ENCODE results near the gene C5orf63. TPM values are rescaled to one million over a fixed set of nuclear protein-coding genes. Genes with fewer than 3 reads are reported as not detected.

Gene C5orf63
- total and polyA plus RNA-seq, 2 of the 8 experiments (the other 6 are each of a cell fraction or from before 2014, with no cell fraction given): 0.67 to 0.71 TPM

DNA sequence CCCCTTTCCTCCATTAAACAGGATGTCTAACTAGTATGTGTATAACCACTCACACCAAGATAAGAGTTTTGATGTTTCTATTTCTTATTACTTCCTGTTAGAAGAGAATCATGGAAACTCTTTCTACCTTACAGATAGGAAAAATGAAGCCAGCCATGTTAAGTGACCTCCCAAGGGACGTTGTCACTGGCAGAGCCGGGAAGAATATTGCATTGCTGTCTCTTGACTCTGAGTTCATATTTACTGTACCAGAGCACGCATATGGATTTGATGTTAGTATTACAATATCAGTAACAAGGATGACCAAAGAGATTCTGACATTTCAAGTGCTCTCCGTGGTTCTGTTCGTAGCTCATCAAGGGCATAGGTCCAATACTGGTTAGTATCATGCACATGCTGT is 12.5 kb upstream of the C5orf63 start:
- Histone ChIP-seq H3K36me3 (ENCODE audit: control insufficient read depth in 2 of 4, insufficient read depth in 4 of 4, low read length in 3 of 4) (no peaks in the 10 kb centered on the region), H3K56ac (replicated peaks; ENCODE audit: insufficient read length, low read depth, low read length) (no peak overlapping the region), H3K79me2 (ENCODE audit: control insufficient read depth in 1 of 2, insufficient read depth in 2 of 2, low read length in 2 of 2) (no peaks in the 10 kb centered on the region), H3K18ac (ENCODE audit: extremely low read depth, low read length) (no peak overlapping the region), H3K23ac (ENCODE audit: insufficient read length) (no peak overlapping the region), H3K27me3 (replicated peaks in 1 of 4; ENCODE audit: control insufficient read depth in 3 of 4, extremely low read depth in 1 of 4, insufficient read depth in 3 of 4, low read length in 3 of 4) (no peaks in the 10 kb centered on the region), H2BK120ac (replicated peaks; ENCODE audit: low read depth, low read length) (no peak overlapping the region), H2BK20ac (ENCODE audit: low read length) (no peak overlapping the region), H2BK5ac (ENCODE audit: low read depth, low read length) (no peak overlapping the region), H3K4me1 (replicated peaks in 1 of 4; ENCODE audit: control insufficient read depth in 3 of 4, insufficient read depth in 4 of 4, low read length in 3 of 4) (no peaks in the 10 kb centered on the region; a peak in 2 of 7 replicates), H3K14ac (ENCODE audit: insufficient read length) (no peak overlapping the region), H3K23me2 (ENCODE audit: low read depth, low read length) (no peaks in the 10 kb centered on the region; the same call in 1 of the 2 replicates), H2AK5ac (ENCODE audit: low read depth, low read length) (no peak overlapping the region), H4K5ac (ENCODE audit: insufficient read length, low read depth, low read length) (no peak overlapping the region), H2BK12ac (ENCODE audit: low read depth, low read length) (no peak overlapping the region), H3K27ac (ENCODE audit: low read depth, low read length) (no peak overlapping the region), H4K91ac (replicated peaks; ENCODE audit: insufficient read length, low read length) (no peak overlapping the region), H2BK15ac (ENCODE audit: low read length) (no peak overlapping the region), H3K9me3 (ENCODE audit: insufficient read depth in 2 of 2, low read depth in 1 of 2, low read length in 1 of 2) (no peaks in the 10 kb centered on the region), H4K20me1 (replicated peaks in 1 of 2; ENCODE audit: control insufficient read depth in 1 of 2, insufficient read depth in 2 of 2, low read length in 2 of 2) (no peaks in the 10 kb centered on the region), H3K79me1 (ENCODE audit: low read depth, low read length) (no peaks in the 10 kb centered on the region), H3K9ac (replicated peaks in 1 of 4; ENCODE audit: extremely low read depth in 1 of 4, low read depth in 3 of 4, low read length in 3 of 4) (no peak overlapping the region), H3K4me2 (ENCODE audit: insufficient read depth in 1 of 2, low read depth in 2 of 2, low read length in 2 of 2) (no peak overlapping the region), H3K4ac (replicated peaks; ENCODE audit: insufficient read length, low read depth, low read length) (no peak overlapping the region), H2AFZ (ENCODE audit: low read length) (no peak overlapping the region), H3K4me3 (ENCODE audit: extremely low read depth in 1 of 4, insufficient read depth in 2 of 4, low read depth in 3 of 4, low read length in 4 of 4) (no peak overlapping the region), H4K8ac (ENCODE audit: extremely low read depth, insufficient read depth, low read length) (no peak overlapping the region)
- FAIRE-seq (no peak), DNase-seq (ENCODE audit: low read depth in 1 of 2, low spot score in 2 of 2) (no peak)
- ChIA-PET POLR2A (ENCODE audit: partially characterized antibody) (no interaction called here), CTCF (ENCODE audit: partially characterized antibody) (interaction anchor here (0.7 to 1.6 kb wide), 2 partner anchors 12 to 37 kb away, joined by 3 to 5 read pairs; no protein-coding TSS in a partner anchor)
- 85% methylated on average over 5 of the region's 5 CpGs; no CpG with 5 or more reads in 1 of the 2 experiments for WGBS, 2 experiments (ENCODE audit: extremely low coverage in 1 of 2, insufficient coverage in 1 of 2, insufficient read length in 1 of 2, insufficient replicate concordance in 2 of 2, low coverage in 1 of 2, low lambda C conversion rate in 2 of 2, missing lambda C conversion rate in 1 of 2)
- TF ChIP-seq, protein P1, sequence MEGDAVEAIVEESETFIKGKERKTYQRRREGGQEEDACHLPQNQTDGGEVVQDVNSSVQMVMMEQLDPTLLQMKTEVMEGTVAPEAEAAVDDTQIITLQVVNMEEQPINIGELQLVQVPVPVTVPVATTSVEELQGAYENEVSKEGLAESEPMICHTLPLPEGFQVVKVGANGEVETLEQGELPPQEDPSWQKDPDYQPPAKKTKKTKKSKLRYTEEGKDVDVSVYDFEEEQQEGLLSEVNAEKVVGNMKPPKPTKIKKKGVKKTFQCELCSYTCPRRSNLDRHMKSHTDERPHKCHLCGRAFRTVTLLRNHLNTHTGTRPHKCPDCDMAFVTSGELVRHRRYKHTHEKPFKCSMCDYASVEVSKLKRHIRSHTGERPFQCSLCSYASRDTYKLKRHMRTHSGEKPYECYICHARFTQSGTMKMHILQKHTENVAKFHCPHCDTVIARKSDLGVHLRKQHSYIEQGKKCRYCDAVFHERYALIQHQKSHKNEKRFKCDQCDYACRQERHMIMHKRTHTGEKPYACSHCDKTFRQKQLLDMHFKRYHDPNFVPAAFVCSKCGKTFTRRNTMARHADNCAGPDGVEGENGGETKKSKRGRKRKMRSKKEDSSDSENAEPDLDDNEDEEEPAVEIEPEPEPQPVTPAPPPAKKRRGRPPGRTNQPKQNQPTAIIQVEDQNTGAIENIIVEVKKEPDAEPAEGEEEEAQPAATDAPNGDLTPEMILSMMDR (IDR thresholded peaks at IDR 0.05; ENCODE audit: control extremely low read depth in 1 of 3, insufficient read depth in 1 of 3, low read depth in 1 of 3, low read length in 3 of 3): no peak
- TF ChIP-seq SRF (IDR thresholded peaks at IDR 0.05; ENCODE audit: low read depth, low read length) (no peak), FOSL1 (IDR thresholded peaks at IDR 0.05; ENCODE audit: insufficient read depth, low read depth, low read length) (no peak), TCF12 (IDR thresholded peaks at IDR 0.05; ENCODE audit: low read depth, low read length) (no peak), PHF8 (conservative IDR thresholded peaks at IDR 0.05; ENCODE audit: low read depth, low read length) (no peak), SUZ12 (IDR thresholded peaks at IDR 0.05; ENCODE audit: low read length) (no peak), BCL11A (IDR thresholded peaks at IDR 0.05; ENCODE audit: low read depth in 2 of 2, low read length in 2 of 2) (no peak), CHD1 (IDR thresholded peaks at IDR 0.05; ENCODE audit: low read depth, low read length) (no peak), SIN3A (conservative IDR thresholded peaks at IDR 0.05 in 1 of 2, IDR thresholded peaks at IDR 0.05 in 1 of 2; ENCODE audit: low read depth in 1 of 2, low read length in 2 of 2) (no peak), RXRA (IDR thresholded peaks at IDR 0.05; ENCODE audit: insufficient read depth, low read depth, low read length) (no peak)
- TF ChIP-seq, protein P2, sequence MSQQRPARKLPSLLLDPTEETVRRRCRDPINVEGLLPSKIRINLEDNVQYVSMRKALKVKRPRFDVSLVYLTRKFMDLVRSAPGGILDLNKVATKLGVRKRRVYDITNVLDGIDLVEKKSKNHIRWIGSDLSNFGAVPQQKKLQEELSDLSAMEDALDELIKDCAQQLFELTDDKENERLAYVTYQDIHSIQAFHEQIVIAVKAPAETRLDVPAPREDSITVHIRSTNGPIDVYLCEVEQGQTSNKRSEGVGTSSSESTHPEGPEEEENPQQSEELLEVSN (IDR thresholded peaks at IDR 0.05): no peak

All from H1 (cell line).